CD4-positive, alpha-beta T cell (primary cell): ENCODE measurements around the gene FAM156A. TPM values are rescaled to one million over a fixed set of nuclear protein-coding genes. Genes with fewer than 3 reads are reported as not detected.
A peak's percentile ranks its signal among the peaks of the same experiment; 100 is the strongest.
"Not testable (repeated sequence)": the region's sequence is repeated elsewhere in the genome, so short reads cannot be mapped to it uniquely, and the experiment has no call there.

Experiments used
- ATAC-seq: fragments of 200-7000 bp; cut with Tn5 transposase; one replicate; pipeline ENCODE4 v1.10.0; 2022; ENCODE audit warnings: mild to moderate bottlenecking; ENCODE audit not compliant: poor library complexity
- CTCF ChIA-PET: fragments of 350-600 bp; sonication (Branson Sonifier 250); formaldehyde crosslinking; loops from one replicate; lab custom pipeline; 2021; ENCODE audit warnings: antibody characterized with exemption, inconsistent platforms; lab: Charles Lee
- POLR2A ChIA-PET: fragments of 350-600 bp; sonication (Branson Sonifier 250); formaldehyde crosslinking; loops from one replicate; lab custom pipeline; 2021; ENCODE audit warnings: antibody characterized with exemption, inconsistent platforms; lab: Charles Lee
- DNase-seq, 14 experiments: peaks; one replicate each; pipeline ENCODE4 v3.0.0-alpha.2; 2013 to 2020; ENCODE audit warnings: mixed read lengths in 2 of 14
- H3K27ac ChIP-seq, 2 donors: one replicate each; pipeline versions ENCODE4 v1.5.1 to v1.7.0; 2013; ENCODE audit warnings: low read length in 2 of 2, low read depth in 1 of 2, mild to moderate bottlenecking in 1 of 2
- H3K27me3 ChIP-seq, 2 experiments: 1 replicate in 1 of 2; 2 replicates in 1 of 2; pipeline versions ENCODE4 v1.6.1 to v1.7.0; 2013; ENCODE audit warnings: low read length in 2 of 2, control low read depth in 1 of 2, mild to moderate bottlenecking in 1 of 2, moderate library complexity in 1 of 2; ENCODE audit not compliant: insufficient read depth in 2 of 2, control insufficient read depth in 1 of 2
- H3K36me3 ChIP-seq: one replicate; pipeline ENCODE4 v1.6.1; 2013; ENCODE audit warnings: low read length, control low read depth; ENCODE audit not compliant: insufficient read depth
- H3K4me1 ChIP-seq: one replicate; pipeline ENCODE4 v1.6.1; 2013; ENCODE audit warnings: low read length, control low read depth; ENCODE audit not compliant: insufficient read depth
- H3K4me3 ChIP-seq: one replicate; pipeline ENCODE4 v1.5.1; 2013; ENCODE audit warnings: mild to moderate bottlenecking, low read length, moderate library complexity
- H3K9me3 ChIP-seq, 2 experiments: 1 replicate in 1 of 2; 2 replicates in 1 of 2; pipeline versions ENCODE4 v1.6.1 to v1.7.0; 2013; ENCODE audit warnings: low read length in 2 of 2, mild to moderate bottlenecking in 2 of 2, control low read depth in 1 of 2, moderate library complexity in 1 of 2; ENCODE audit not compliant: control insufficient read depth in 1 of 2, insufficient read depth in 1 of 2
- H3K27ac Mint-ChIP-seq: one replicate; pipeline ENCODE4 v1.8.0; 2020; ENCODE audit warnings: mixed read lengths
- H3K27me3 Mint-ChIP-seq: one replicate; pipeline ENCODE4 v1.8.0; 2021; ENCODE audit warnings: mixed read lengths
- H3K36me3 Mint-ChIP-seq: one replicate; pipeline ENCODE4 v1.8.0; 2021; ENCODE audit warnings: low read depth, mixed read lengths
- H3K4me1 Mint-ChIP-seq: one replicate; pipeline ENCODE4 v1.8.0; 2021; ENCODE audit warnings: low read depth, mixed read lengths
- H3K4me3 Mint-ChIP-seq: one replicate; pipeline ENCODE4 v1.8.0; 2020; ENCODE audit warnings: mild to moderate bottlenecking, mixed read lengths
- H3K9me3 Mint-ChIP-seq: one replicate; pipeline ENCODE4 v1.8.0; 2020; ENCODE audit warnings: mixed read lengths
- CTCF ChIP-seq: fragments of 200-600 bp; IDR thresholded peaks from one replicate; pipeline ENCODE4 v1.8.0; 2022; ENCODE audit warnings: antibody characterized with exemption, mild to moderate bottlenecking
- intact Hi-C, 2 experiments: fragments of 100-400 bp; cut with DNase I in 1 of 2; cut with micrococcal nuclease in 1 of 2; formaldehyde crosslinking; loops; one replicate each; pipeline versions ENCODE4 v1.15.1 to v1.9.0; 2023 to 2025; cut with DNase I, micrococcal nuclease
- total RNA-seq, 174 experiments: library from RNA in 2 of 174; stranded (reverse) in 2 of 174; gene quantifications; one replicate each; pipeline ENCODE4 v1.2.3 and lab custom pipeline; 2021 to 2026

FAM156A gene
- total RNA-seq, 2 experiments from 2014 or later, result 16.0 TPM

GRCh38 chrX:52933213-52933612, 25.1 kb downstream of the FAM156A start:
- peaks cover 15% of the 10 kb centered on the region for H3K36me3 Mint-ChIP-seq
- H3K27me3 Mint-ChIP-seq, result peaks cover 7% of the 10 kb centered on the region
- no peak overlapping the region for H3K27ac Mint-ChIP-seq
- Histone ChIP-seq H3K9me3 (no peaks in the 10 kb centered on the region), H3K36me3 (no peaks in the 10 kb centered on the region), H3K27me3 (no peaks in the 10 kb centered on the region), H3K4me3 (no peak overlapping the region), H3K4me1 (peaks cover 12% of the 10 kb centered on the region), H3K27ac (no peak overlapping the region)
- CTCF ChIA-PET, result no interaction called here
- H3K9me3 Mint-ChIP-seq, result no peaks in the 10 kb centered on the region
- intact Hi-C loops, result no loop called here
- no peak for TF ChIP-seq CTCF
- POLR2A ChIA-PET, result no interaction called here
- H3K4me1 Mint-ChIP-seq, result peaks cover 9% of the 10 kb centered on the region
- no peak for DNase-seq
- no peak overlapping the region for H3K4me3 Mint-ChIP-seq
- ATAC-seq, result no peak

- H3K9me3 Mint-ChIP-seq, H3K27me3 ChIP-seq, H3K4me1 ChIP-seq, H3K27ac ChIP-seq, H3K27ac Mint-ChIP-seq, DNase-seq, H3K27me3 Mint-ChIP-seq, H3K36me3 ChIP-seq, H3K4me3 ChIP-seq, H3K4me3 Mint-ChIP-seq, H3K9me3 ChIP-seq, ATAC-seq, POLR2A ChIA-PET, CTCF ChIA-PET, intact Hi-C loops: not testable (repeated sequence)
- H3K4me1 Mint-ChIP-seq, result peaks cover 17% of the 10 kb centered on the region
- peaks cover 11% of the 10 kb centered on the region for H3K36me3 Mint-ChIP-seq
Observed at GRCh38 chrX:52930214-52930613, 28.1 kb downstream of the FAM156A start.

- no peak overlapping the region for H3K27ac ChIP-seq
- H3K27me3 ChIP-seq, result no peaks in the 10 kb centered on the region
- peaks cover 10% of the 10 kb centered on the region for H3K4me1 ChIP-seq
- intact Hi-C loops, result no loop called here
- peaks cover 4% of the 10 kb centered on the region for H3K27me3 Mint-ChIP-seq
- H3K36me3 Mint-ChIP-seq, result peaks cover 16% of the 10 kb centered on the region
- no peaks in the 10 kb centered on the region for H3K9me3 ChIP-seq
- peaks cover 24% of the 10 kb centered on the region for H3K4me1 Mint-ChIP-seq
- no peaks in the 10 kb centered on the region for H3K9me3 Mint-ChIP-seq
- ChIA-PET POLR2A (interaction anchor here (1.0 kb wide), 1 partner anchor 11 kb away, joined by 3 read pairs; no protein-coding TSS in a partner anchor), CTCF (no interaction called here)
- ATAC-seq, result no peak
- no peaks in the 10 kb centered on the region for H3K36me3 ChIP-seq
- no peak overlapping the region for H3K4me3 ChIP-seq
- peak in 1 of 14 experiments; percentile 7 for DNase-seq
- no peak overlapping the region for H3K27ac Mint-ChIP-seq
- no peak for TF ChIP-seq CTCF
- H3K4me3 Mint-ChIP-seq, result no peak overlapping the region
Observed at GRCh38 chrX:52923781-52924241, 34.5 kb downstream of the FAM156A start.

GRCh38 chrX:52914704-52915103, 43.6 kb downstream of the FAM156A start:
- H3K27me3 Mint-ChIP-seq, H3K36me3 ChIP-seq, H3K27me3 ChIP-seq, ATAC-seq, CTCF ChIA-PET, H3K4me3 ChIP-seq, H3K27ac ChIP-seq, H3K4me3 Mint-ChIP-seq, DNase-seq, H3K9me3 Mint-ChIP-seq, H3K4me1 Mint-ChIP-seq, H3K9me3 ChIP-seq, intact Hi-C loops, H3K4me1 ChIP-seq, POLR2A ChIA-PET, H3K36me3 Mint-ChIP-seq, H3K27ac Mint-ChIP-seq: not testable (repeated sequence)

- H3K27ac Mint-ChIP-seq, H3K27me3 ChIP-seq, H3K9me3 Mint-ChIP-seq, CTCF ChIA-PET, H3K36me3 ChIP-seq, intact Hi-C loops, H3K4me3 Mint-ChIP-seq, H3K27ac ChIP-seq, H3K36me3 Mint-ChIP-seq, POLR2A ChIA-PET, DNase-seq, H3K4me1 ChIP-seq, H3K4me3 ChIP-seq, H3K4me1 Mint-ChIP-seq, H3K27me3 Mint-ChIP-seq, ATAC-seq, H3K9me3 ChIP-seq: not testable (repeated sequence)
Observed at GRCh38 chrX:52913681-52914080, 44.6 kb downstream of the FAM156A start.

GRCh38 chrX:52909313-52909969, 48.9 kb downstream of the FAM156A start:
- H3K27me3 ChIP-seq, H3K36me3 ChIP-seq, H3K36me3 Mint-ChIP-seq, ATAC-seq, H3K4me1 Mint-ChIP-seq, H3K4me1 ChIP-seq, DNase-seq, H3K27ac Mint-ChIP-seq, H3K9me3 Mint-ChIP-seq, CTCF ChIA-PET, H3K27ac ChIP-seq, H3K9me3 ChIP-seq, H3K4me3 ChIP-seq, H3K4me3 Mint-ChIP-seq, intact Hi-C loops, H3K27me3 Mint-ChIP-seq, POLR2A ChIA-PET: not testable (repeated sequence)
